ENCODE data around the gene CLEC16A.

Gene CLEC16A

GRCh38 chr16:10931977-10932632 is 12.3 kb upstream of the CLEC16A start:
- no peak for DNase-seq (ENCODE audit: low read depth, low spot score)
- no peak overlapping the region for H3K4me3 ChIP-seq (ENCODE audit: low read depth, low read length)
- in situ Hi-C loops (cut with HindIII; ENCODE audit: low sequenced_read_pairs): no loop called here
- no peak for TF ChIP-seq CTCF (IDR thresholded peaks at IDR 0.05; ENCODE audit: low read depth, low read length)

- H3K4me3 ChIP-seq (ENCODE audit: low read depth, low read length): no peak overlapping the region
- no peak for TF ChIP-seq CTCF (IDR thresholded peaks at IDR 0.05; ENCODE audit: low read depth, low read length)
- in situ Hi-C loops (cut with HindIII; ENCODE audit: low sequenced_read_pairs): no loop called here
- no peak for DNase-seq (ENCODE audit: low read depth, low spot score)
Measured at GRCh38 chr16:10932959-10933710, 11.2 kb upstream of the CLEC16A start.

- no peak for DNase-seq (ENCODE audit: low read depth, low spot score)
- in situ Hi-C loops (cut with HindIII; ENCODE audit: low sequenced_read_pairs): no loop called here
- no peak overlapping the region for H3K4me3 ChIP-seq (ENCODE audit: low read depth, low read length)
- no peak for TF ChIP-seq CTCF (IDR thresholded peaks at IDR 0.05; ENCODE audit: low read depth, low read length)
Measured at GRCh38 chr16:10933865-10934264, 10.5 kb upstream of the CLEC16A start.

- no peak for TF ChIP-seq CTCF (IDR thresholded peaks at IDR 0.05; ENCODE audit: low read depth, low read length)
- in situ Hi-C loops (cut with HindIII; ENCODE audit: low sequenced_read_pairs): no loop called here
- DNase-seq (ENCODE audit: low read depth, low spot score): no peak
- no peak overlapping the region for H3K4me3 ChIP-seq (ENCODE audit: low read depth, low read length)
Measured at GRCh38 chr16:10934325-10935107, 9.8 kb upstream of the CLEC16A start.

GRCh38 chr16:10935226-10935915 is 9.0 kb upstream of the CLEC16A start:
- in situ Hi-C loops (cut with HindIII; ENCODE audit: low sequenced_read_pairs): no loop called here
- DNase-seq (ENCODE audit: low read depth, low spot score): no peak
- H3K4me3 ChIP-seq (ENCODE audit: low read depth, low read length): no peak overlapping the region
- no peak for TF ChIP-seq CTCF (IDR thresholded peaks at IDR 0.05; ENCODE audit: low read depth, low read length)
